Testis (tissue), 5 donors: ENCODE data around the gene ZNF488. TPM values are rescaled to one million over a fixed set of nuclear protein-coding genes. Genes with fewer than 3 reads are reported as not detected.
A peak's percentile ranks its signal among the peaks of the same experiment; 100 is the strongest.

Experiments used
- DNase-seq: peaks from one replicate; pipeline ENCODE4 v3.0.0-alpha.2; 2019
- H3K27ac ChIP-seq, 2 donors: fragments of 200-600 bp; sonication (generic); one replicate each; pipeline ENCODE4 v1.5.1; 2019
- H3K27me3 ChIP-seq: fragments of 200-600 bp; sonication (generic); one replicate; pipeline ENCODE4 v1.5.1; 2019
- H3K36me3 ChIP-seq: fragments of 200-600 bp; sonication (generic); one replicate; pipeline ENCODE4 v1.5.1; 2017; ENCODE audit warnings: low read depth; ENCODE audit errors: missing control alignments
- H3K4me1 ChIP-seq: fragments of 200-600 bp; sonication (generic); one replicate; pipeline ENCODE4 v1.5.1; 2019
- H3K4me3 ChIP-seq, 2 donors: fragments of 200-600 bp; sonication (generic); one replicate each; pipeline ENCODE4 v1.5.1; 2017 to 2019
- H3K9me3 ChIP-seq: fragments of 200-600 bp; sonication (generic); one replicate; pipeline ENCODE4 v1.5.1; 2017
- POLR2A ChIP-seq: fragments of 450-650 bp; IDR thresholded peaks from one replicate; pipeline ENCODE4 v1.6.1; 2017; ENCODE audit warnings: antibody characterized with exemption, mild to moderate bottlenecking, moderate library complexity
- WGBS, 2 donors: methylation state at CpG; one replicate each; pipeline ENCODE4 v1.1.5; 2018; 5-methylcytosine and 5-hydroxymethylcytosine counted together
- intact Hi-C: fragments of 100-400 bp; cut with DNase I; formaldehyde crosslinking; loops from one replicate; pipeline ENCODE4 v1.15.1; 2023; ENCODE audit warnings: low total_unique reads
- long read RNA-seq, 2 donors: transcript quantifications; one replicate each; lab custom pipeline, GENCODE V29; 2026
- polyA plus RNA-seq: library from polyadenylated mRNA; stranded (reverse); fragments of 350-450 nt; fragmentation: Illumina TruSeq; extraction: RNeasy Lipid Tissue Mini Kit (QIAGEN cat#74804); gene quantifications from one replicate; pipeline ENCODE4 v1.2.3, GENCODE V29; 2014; ENCODE audit warnings: low read depth, low replicate concordance; ENCODE audit not compliant: insufficient read depth
- total RNA-seq, 2 donors: library from RNA; depleted of rRNA; stranded (reverse); fragments of >200 nt; gene quantifications; one replicate each; pipeline ENCODE4 v1.2.3, GENCODE V29; 2016
- TF ChIP-seq, protein P1 (sequence below), 3 experiments: fragments of 450-650 bp in 2 of 3; fragments of 200-600 bp in 1 of 3; sonication (generic) in 1 of 3; IDR thresholded peaks; one replicate each; pipeline ENCODE4 v1.5.1; 2016 to 2019; ENCODE audit warnings: antibody characterized with exemption in 3 of 3, mild to moderate bottlenecking in 2 of 3, moderate library complexity in 1 of 3

The ZNF488 gene, protein sequence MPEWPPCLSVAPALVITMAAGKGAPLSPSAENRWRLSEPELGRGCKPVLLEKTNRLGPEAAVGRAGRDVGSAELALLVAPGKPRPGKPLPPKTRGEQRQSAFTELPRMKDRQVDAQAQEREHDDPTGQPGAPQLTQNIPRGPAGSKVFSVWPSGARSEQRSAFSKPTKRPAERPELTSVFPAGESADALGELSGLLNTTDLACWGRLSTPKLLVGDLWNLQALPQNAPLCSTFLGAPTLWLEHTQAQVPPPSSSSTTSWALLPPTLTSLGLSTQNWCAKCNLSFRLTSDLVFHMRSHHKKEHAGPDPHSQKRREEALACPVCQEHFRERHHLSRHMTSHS
- total RNA-seq (1 to 10 TPM; 2.7 to 3.2 TPM), polyA plus RNA-seq (2.0 TPM)
- long read RNA-seq, donor 1, result 0 reads
- long read RNA-seq, donor 2, result 0 reads

DNA sequence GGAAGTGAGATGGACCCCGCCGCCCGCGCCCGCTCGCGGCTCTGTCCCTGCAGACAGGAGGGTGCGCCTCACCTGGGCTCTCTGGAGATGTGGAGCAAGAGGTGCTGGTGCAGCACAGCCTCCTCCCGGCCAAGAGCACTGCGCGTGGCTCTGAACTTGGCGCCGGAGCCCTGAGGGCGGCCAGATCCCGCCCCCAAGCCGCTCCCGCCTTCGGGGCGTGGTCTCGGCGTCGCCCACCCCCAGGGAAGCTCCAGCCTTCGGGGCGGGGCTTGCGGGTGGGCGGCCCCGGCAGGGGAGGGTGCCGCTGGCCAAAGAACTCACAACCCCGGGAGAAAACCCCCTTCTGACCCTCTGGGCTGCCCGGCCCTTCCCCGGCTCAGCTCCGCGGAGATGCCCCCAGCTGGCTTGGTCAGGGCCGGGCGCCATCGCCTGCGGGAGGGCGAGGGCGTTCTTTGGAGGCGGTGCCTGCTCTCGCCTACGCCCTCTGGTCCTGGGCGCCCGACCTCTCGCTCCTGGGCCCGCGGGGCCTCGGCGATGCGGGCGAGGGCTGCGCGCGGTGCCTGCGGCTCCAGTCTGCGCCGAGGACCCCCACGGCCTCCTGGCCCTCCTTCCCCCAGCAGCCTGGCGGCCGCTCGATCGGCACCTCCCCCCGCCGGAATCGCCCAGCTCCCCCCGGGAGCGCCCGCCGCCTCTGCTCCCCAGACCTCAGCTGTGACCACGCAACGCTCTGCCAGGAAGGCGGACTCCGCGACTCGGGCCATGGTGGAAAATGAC, at the start of gene ZNF488:
ZNF488 (minus strand) TSS at position 146 of the 774 bp plus-strand sequence. CDS start 15,464 bp downstream, outside the sequence.
- Histone ChIP-seq H3K9me3 (no peaks in the 10 kb centered on the region), H3K27me3 (no peaks in the 10 kb centered on the region), H3K27ac (peak within 1 kb of the TSS; percentile 34 to 70), H3K36me3 (no peaks in the 10 kb centered on the region), H3K4me3 (peak within 1 kb of the TSS; percentile 79 to 92), H3K4me1 (no peaks in the 10 kb centered on the region)
- intact Hi-C loops, result no loop called here
- no peak for TF ChIP-seq POLR2A
- TF ChIP-seq, protein P1, sequence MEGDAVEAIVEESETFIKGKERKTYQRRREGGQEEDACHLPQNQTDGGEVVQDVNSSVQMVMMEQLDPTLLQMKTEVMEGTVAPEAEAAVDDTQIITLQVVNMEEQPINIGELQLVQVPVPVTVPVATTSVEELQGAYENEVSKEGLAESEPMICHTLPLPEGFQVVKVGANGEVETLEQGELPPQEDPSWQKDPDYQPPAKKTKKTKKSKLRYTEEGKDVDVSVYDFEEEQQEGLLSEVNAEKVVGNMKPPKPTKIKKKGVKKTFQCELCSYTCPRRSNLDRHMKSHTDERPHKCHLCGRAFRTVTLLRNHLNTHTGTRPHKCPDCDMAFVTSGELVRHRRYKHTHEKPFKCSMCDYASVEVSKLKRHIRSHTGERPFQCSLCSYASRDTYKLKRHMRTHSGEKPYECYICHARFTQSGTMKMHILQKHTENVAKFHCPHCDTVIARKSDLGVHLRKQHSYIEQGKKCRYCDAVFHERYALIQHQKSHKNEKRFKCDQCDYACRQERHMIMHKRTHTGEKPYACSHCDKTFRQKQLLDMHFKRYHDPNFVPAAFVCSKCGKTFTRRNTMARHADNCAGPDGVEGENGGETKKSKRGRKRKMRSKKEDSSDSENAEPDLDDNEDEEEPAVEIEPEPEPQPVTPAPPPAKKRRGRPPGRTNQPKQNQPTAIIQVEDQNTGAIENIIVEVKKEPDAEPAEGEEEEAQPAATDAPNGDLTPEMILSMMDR (IDR thresholded peaks at IDR 0.05), result no peak
- peak; percentile 84 for DNase-seq
- 0 to 1% methylated on average over 15 to 47 of the region's 75 CpGs for WGBS, 2 donors

DNA sequence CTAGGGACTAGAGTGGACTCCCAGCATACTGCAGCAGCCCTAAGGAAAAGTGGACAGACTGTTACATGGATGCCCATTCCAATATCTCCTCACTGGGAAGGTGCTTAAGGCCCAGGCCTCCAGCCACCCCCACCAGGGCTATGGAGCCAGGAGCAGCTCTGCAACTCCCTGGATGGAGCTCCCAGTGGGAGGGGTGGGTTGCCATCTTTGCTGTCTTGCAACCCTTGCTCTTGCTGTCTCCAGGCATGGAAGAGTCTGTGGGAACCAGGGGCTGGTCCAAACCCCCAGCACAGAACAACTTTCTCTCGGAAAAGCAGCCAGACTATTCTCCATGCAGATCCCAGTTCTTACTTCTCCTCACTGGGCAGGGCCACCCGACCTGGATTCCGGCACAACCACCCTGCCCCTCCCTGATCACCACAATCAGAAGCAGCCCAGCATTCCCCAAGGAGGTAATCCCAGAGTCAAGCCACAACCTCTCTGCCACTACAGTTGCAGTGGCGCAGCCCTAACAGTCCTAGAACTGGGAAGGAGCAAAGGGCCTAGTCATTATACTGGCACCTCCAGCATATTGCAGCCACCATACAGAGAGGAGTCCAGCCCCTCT, 41.8 kb upstream of the ZNF488 start:
- Histone ChIP-seq H3K36me3 (no peaks in the 10 kb centered on the region), H3K27me3 (no peaks in the 10 kb centered on the region), H3K4me1 (no peaks in the 10 kb centered on the region), H3K27ac (no peak overlapping the region), H3K9me3 (no peaks in the 10 kb centered on the region), H3K4me3 (no peak overlapping the region)
- DNase-seq, result no peak
- intact Hi-C loops, result no loop called here
- TF ChIP-seq, protein P1 (IDR thresholded peaks at IDR 0.05), result no peak
- 78 to 100% methylated on average over 1 to 4 of the region's 4 CpGs for WGBS, 2 donors

DNA sequence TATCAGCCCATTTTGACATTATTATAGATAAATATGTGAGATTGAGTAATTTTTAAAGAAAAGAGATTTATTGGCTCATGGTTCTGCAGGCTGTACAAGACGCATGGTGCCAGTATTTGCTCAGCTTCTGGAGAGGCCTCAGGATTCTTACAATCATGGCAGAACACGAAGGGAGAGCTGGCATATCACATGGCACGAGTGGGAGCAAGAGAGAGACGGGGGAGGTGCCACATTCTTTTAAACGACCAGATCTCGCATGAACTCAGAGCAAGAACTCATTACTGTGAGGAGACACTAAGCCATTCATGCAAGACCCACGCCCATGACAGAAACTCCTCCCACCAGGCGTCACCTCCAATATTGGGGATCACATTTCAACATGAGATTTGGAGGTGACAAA, 40.1 kb upstream of the ZNF488 start:
- H3K27me3 ChIP-seq, result no peaks in the 10 kb centered on the region
- TF ChIP-seq POLR2A, result no peak
- TF ChIP-seq, protein P1 (IDR thresholded peaks at IDR 0.05), result no peak
- intact Hi-C loops, result no loop called here
- no peak overlapping the region for H3K27ac ChIP-seq
- no peak for DNase-seq
- 57 to 65% methylated on average over 8 of the region's 8 CpGs for whole genome bisulfite sequencing, 2 donors
- no peaks in the 10 kb centered on the region for H3K4me1 ChIP-seq
- no peaks in the 10 kb centered on the region for H3K9me3 ChIP-seq
- no peaks in the 10 kb centered on the region for H3K36me3 ChIP-seq
- no peak overlapping the region for H3K4me3 ChIP-seq

DNA sequence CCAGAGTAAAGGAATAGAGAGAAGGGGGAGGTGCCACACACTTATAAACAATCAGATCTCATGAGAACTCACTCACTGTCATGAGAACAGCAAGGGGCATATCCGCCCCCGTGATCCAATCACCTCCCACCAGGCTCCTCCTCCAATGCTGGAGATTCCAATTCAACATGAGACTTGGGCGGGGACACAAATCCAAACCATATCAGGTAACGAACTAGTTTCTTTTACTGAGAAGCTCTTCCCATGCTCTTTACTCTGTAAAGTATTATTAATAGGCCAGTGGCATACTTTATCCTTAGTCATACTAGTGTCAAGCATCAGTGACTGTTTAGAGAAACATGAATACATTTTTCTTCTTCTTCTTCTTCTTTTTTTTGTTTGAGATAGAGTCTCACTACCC, 39.4 kb upstream of the ZNF488 start:
- WGBS, 2 donors, result 81 to 84% methylated on average over 4 of the region's 4 CpGs

More for the DNA sequence above, 39.4 kb upstream of the ZNF488 start:
- intact Hi-C loops, result no loop called here
- no peaks in the 10 kb centered on the region for H3K27me3 ChIP-seq
- H3K36me3 ChIP-seq, result no peaks in the 10 kb centered on the region
- H3K9me3 ChIP-seq, result no peaks in the 10 kb centered on the region
- no peaks in the 10 kb centered on the region for H3K4me1 ChIP-seq
- H3K4me3 ChIP-seq, result no peak overlapping the region
- H3K27ac ChIP-seq, result no peak overlapping the region
- TF ChIP-seq, protein P1 (IDR thresholded peaks at IDR 0.05), result no peak
- DNase-seq, result no peak
